ENCODE data around the gene PLCB1.

- TF ChIP-seq SMC3 (IDR thresholded peaks at IDR 0.05; ENCODE audit: low read depth, low read length) (no peak), CTCF (conservative IDR thresholded peaks at IDR 0.05; ENCODE audit: low read depth, low read length) (no peak), FOS (IDR thresholded peaks at IDR 0.05; ENCODE audit: low read depth, low read length) (no peak), RFX5 (IDR thresholded peaks at IDR 0.05; ENCODE audit: low read depth, low read length) (no peak), POLR2A (IDR thresholded peaks at IDR 0.05; ENCODE audit: low read depth, low read length) (no peak), MAFK (IDR thresholded peaks at IDR 0.05; ENCODE audit: low read depth, low read length) (no peak)
Observed at GRCh38 chr20:8664778-8665177, 532.7 kb downstream of the PLCB1 start.
